Fibroblast of villous mesenchyme (primary cell): Measurements from ENCODE around the gene XRCC1. TPM values are rescaled to one million over a fixed set of nuclear protein-coding genes. Genes with fewer than 3 reads are reported as not detected.
"Not testable (repeated sequence)": the region's sequence is repeated elsewhere in the genome, so short reads cannot be mapped to it uniquely, and the experiment has no call there.

Experiments
- DNase-seq: peaks from one replicate; pipeline ENCODE4 v3.0.0-alpha.2; 2010; ENCODE audit warnings: low read depth
- H3K4me3 ChIP-seq: 2 replicates; pipeline ENCODE4 v1.5.1; 2011; ENCODE audit warnings: low read depth, mild to moderate bottlenecking, low read length
- CTCF ChIP-seq: IDR thresholded peaks from 2 replicates; pipeline ENCODE4 v1.5.1; 2012; ENCODE audit warnings: low read depth, mild to moderate bottlenecking, low read length; ENCODE audit not compliant: insufficient read depth
- total RNA-seq: library from RNA; depleted of rRNA; stranded (reverse); fragments of >200 nt; gene quantifications from 2 replicates; pipeline ENCODE4 v1.2.3, GENCODE V29; 2012

Gene XRCC1
- total RNA-seq, 1 donor: 28.9 TPM

- H3K4me3 ChIP-seq: peak overlapping the region; percentile 6
Measured at GRCh38 chr19:43527860-43528622, 47.3 kb downstream of the XRCC1 start.

DNA sequence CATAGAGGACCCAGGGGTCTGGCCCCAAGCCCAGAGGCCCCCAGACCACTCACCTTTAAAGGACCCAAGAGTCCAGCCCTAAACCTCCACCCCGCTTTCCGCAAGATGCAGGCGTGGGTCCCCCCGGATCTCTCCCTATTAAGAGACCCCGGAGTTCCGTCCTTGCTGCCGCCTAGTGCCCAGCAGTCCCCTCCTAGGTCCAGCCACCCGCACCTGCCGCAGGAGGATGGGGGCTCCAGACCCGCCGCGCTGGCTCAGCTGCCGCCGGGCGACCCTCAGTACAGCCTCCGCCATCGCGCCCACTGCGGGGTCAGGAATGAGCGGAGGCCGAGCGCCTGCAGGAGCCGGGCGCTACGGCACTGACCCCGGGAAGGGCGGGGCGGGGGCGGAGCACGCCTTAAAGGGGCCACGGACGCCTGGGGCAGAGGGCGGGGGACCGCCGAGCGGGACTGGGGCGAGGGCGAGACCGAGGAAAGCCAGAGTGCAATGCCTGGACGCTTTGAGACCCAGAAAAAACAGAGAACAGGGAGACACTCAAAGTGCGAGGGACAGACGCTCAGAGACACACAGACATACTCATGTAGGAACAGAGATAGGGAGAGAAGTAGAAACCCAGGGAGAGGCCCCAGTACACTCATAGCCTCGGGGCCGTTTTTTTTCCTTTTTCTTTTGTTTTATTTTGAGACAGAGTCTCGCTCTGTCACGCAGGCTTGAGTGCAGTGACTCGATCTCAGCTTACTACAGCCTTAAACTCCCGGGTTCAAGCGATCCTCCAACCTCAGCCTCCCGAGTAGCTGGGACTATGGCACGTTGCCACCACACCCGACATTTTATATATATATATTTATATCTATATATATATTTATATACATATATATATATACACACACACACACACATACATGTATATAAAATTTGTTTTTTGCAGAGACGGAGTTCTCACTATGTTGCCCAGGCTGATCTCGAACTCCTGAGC lies 48.2 kb downstream of the XRCC1 start, which contains the start of gene ETHE1:
ETHE1 (minus strand) TSS at position 318 of the 976 bp plus-strand sequence; CDS start at position 294, 24 bp downstream.
- peak within 1 kb of the TSS; percentile 90 for H3K4me3 ChIP-seq
- TF ChIP-seq CTCF: no peak
- peak; percentile 54 for DNase-seq

More at GRCh38 chr19:43527860-43528622, 47.3 kb downstream of the XRCC1 start:
- TF ChIP-seq CTCF: no peak
- peak; percentile 37 for DNase-seq

- no peak for TF ChIP-seq CTCF
- peak overlapping the region; percentile 90 for H3K4me3 ChIP-seq
- DNase-seq: peak; percentile 13
Measured at GRCh38 chr19:43525836-43526771, 49.2 kb downstream of the XRCC1 start.

GRCh38 chr19:43524922-43525835 lies 50.1 kb downstream of the XRCC1 start:
- peak overlapping the region; percentile 90 for H3K4me3 ChIP-seq
- TF ChIP-seq CTCF: no peak
- DNase-seq: peak; percentile 80

DNA sequence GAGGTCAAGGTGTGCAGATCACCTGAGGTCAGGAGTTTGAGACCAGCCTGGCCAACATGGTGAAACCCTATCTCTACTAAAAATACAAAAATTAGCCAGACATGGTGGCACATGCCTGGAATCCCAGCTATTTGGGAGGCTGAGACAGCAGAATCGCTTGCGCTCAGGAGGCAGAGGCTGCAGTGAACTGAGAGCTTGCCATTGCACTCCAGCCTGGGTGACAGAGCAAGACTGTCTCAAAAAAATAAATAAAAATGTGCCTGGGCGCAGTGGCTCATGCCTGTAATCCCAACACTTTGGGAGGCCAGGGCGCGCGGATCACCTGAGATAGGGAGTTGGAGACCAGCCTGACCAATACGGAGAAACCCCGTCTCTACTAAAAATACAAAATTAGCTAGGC lies 51.6 kb downstream of the XRCC1 start:
- DNase-seq, H3K4me3 ChIP-seq: not testable (repeated sequence)

DNA sequence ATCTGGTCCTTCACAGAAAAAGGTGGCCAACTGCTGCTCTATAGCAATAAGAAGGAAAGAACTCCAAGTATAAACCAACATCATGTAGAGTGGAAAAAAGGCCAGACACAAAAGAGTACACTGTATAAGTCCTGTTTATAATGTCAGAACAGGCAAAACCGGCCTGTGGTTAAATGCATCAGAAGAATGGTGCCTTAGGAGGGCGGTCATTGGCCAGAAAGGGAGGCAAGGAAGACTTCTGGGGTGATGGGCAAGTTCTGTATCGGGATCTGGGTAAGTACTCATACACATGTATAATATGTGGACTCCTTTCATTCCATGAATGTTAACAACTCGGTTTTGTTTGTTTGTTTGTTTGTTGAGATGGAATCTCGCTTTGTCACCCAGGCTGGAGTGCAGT lies 52.4 kb downstream of the XRCC1 start:
- H3K4me3 ChIP-seq: no peak overlapping the region
- DNase-seq: no peak
- TF ChIP-seq CTCF: no peak
